Psoas muscle (tissue), 8 donors: ENCODE measurements around the gene HS3ST6. TPM values are rescaled to one million over a fixed set of nuclear protein-coding genes. Genes with fewer than 3 reads are reported as not detected.

ENCODE experiments used
- ATAC-seq, 4 donors: fragments of 200-7000 bp; cut with Tn5 transposase; one replicate each; pipeline ENCODE4 v1.9.1; 2020; ENCODE audit warnings: moderate library complexity in 3 of 4, mild to moderate bottlenecking in 2 of 4
- DNase-seq, 2 donors: peaks; one replicate each; pipeline ENCODE4 v3.0.0-alpha.2; 2020
- H3K27ac ChIP-seq: fragments of 200-600 bp; one replicate; pipeline ENCODE4 v1.8.0; 2022
- H3K27me3 ChIP-seq, 3 donors: fragments of 200-600 bp in 1 of 3; one replicate each; pipeline versions ENCODE4 v1.6.1 to v1.8.0; 2013 to 2022; ENCODE audit warnings: low read length in 2 of 3, mild to moderate bottlenecking in 2 of 3, moderate library complexity in 1 of 3; ENCODE audit not compliant: insufficient read depth in 3 of 3
- H3K36me3 ChIP-seq, 2 donors: fragments of 200-600 bp in 1 of 2; one replicate each; pipeline versions ENCODE4 v1.6.1 to v1.8.0; 2013 to 2022; ENCODE audit warnings: low read depth in 1 of 2, mild to moderate bottlenecking in 1 of 2, moderate library complexity in 1 of 2; ENCODE audit not compliant: insufficient read depth in 1 of 2
- H3K4me1 ChIP-seq: fragments of 200-600 bp; one replicate; pipeline ENCODE4 v1.8.0; 2022
- H3K4me3 ChIP-seq: fragments of 200-600 bp; one replicate; pipeline ENCODE4 v1.8.0; 2022; ENCODE audit warnings: mild to moderate bottlenecking
- H3K9me3 ChIP-seq: fragments of 200-600 bp; one replicate; pipeline ENCODE4 v1.8.0; 2022
- WGBS, 3 donors: extraction: QIAGEN DNeasy Blood & Tissue Kit; methylation state at CpG; one replicate each; pipeline versions ENCODE4 v1.1.6 to v1.1.7; 2013; 5-methylcytosine and 5-hydroxymethylcytosine counted together
- intact Hi-C, 2 donors: fragments of 100-400 bp; cut with DNase I; formaldehyde crosslinking; loops; one replicate each; pipeline versions ENCODE4 v1.11.0 to v1.14.2; 2022
- polyA plus RNA-seq, 3 donors: library from polyadenylated mRNA; stranded (reverse); fragments of 200-250 nt; gene quantifications; one replicate each; pipeline ENCODE4 v1.2.3, GENCODE V29; 2013
- total RNA-seq, 4 donors: library from RNA; stranded (reverse); fragmentation: NEBNext Ultra II Directional in 2 of 4; extraction: Animal tissue kit (Norgen Biotek cat#: 25700) in 2 of 4; gene quantifications; one replicate each; pipeline versions ENCODE4 v1.2.1 to v1.2.4, GENCODE V29; 2021 to 2023
- TF ChIP-seq, protein P1 (sequence below): fragments of 200-600 bp; IDR thresholded peaks from one replicate; pipeline ENCODE4 v1.8.0; 2022; ENCODE audit warnings: antibody characterized with exemption
- donor health status: healthy with polysubstance abuse.
- donor health status: DM: no; HTN: no; CAD: no; lungs with moderate emphysema.
- donor health status: Bipolar disorder and iron deficiency.
- donor health status: healthy.
- donor health status: DM: yes; HTN: yes; CAD: no.
- donor health status: DM: no; HTN: no; CAD: no.
- donor health status: DM: no; HTN: no; CAD: no.
- donor health status: DM: yes; HTN: yes; CAD: no.

The HS3ST6 gene
- total and polyA plus RNA-seq, 7 donors = not detected

GRCh38 chr16:1917665-1918350, 407 bp downstream of the HS3ST6 start:
- Histone ChIP-seq H3K9me3 (no peaks in the 10 kb centered on the region), H3K27me3 (peaks cover 0 to 83% (median 27%) of the 10 kb centered on the region in 3 donors), H3K27ac (no peak overlapping the region), H3K36me3 (no peaks in the 10 kb centered on the region), H3K4me3 (no peak overlapping the region), H3K4me1 (no peaks in the 10 kb centered on the region)
- DNase-seq (no peak), ATAC-seq (no peak)
- TF ChIP-seq, protein P1, sequence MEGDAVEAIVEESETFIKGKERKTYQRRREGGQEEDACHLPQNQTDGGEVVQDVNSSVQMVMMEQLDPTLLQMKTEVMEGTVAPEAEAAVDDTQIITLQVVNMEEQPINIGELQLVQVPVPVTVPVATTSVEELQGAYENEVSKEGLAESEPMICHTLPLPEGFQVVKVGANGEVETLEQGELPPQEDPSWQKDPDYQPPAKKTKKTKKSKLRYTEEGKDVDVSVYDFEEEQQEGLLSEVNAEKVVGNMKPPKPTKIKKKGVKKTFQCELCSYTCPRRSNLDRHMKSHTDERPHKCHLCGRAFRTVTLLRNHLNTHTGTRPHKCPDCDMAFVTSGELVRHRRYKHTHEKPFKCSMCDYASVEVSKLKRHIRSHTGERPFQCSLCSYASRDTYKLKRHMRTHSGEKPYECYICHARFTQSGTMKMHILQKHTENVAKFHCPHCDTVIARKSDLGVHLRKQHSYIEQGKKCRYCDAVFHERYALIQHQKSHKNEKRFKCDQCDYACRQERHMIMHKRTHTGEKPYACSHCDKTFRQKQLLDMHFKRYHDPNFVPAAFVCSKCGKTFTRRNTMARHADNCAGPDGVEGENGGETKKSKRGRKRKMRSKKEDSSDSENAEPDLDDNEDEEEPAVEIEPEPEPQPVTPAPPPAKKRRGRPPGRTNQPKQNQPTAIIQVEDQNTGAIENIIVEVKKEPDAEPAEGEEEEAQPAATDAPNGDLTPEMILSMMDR = no peak
- WGBS, 3 donors = 1 to 2% (median 1%) methylated on average over 38 to 81 of the region's 81 CpGs
- intact Hi-C loops = no loop called here

DNA sequence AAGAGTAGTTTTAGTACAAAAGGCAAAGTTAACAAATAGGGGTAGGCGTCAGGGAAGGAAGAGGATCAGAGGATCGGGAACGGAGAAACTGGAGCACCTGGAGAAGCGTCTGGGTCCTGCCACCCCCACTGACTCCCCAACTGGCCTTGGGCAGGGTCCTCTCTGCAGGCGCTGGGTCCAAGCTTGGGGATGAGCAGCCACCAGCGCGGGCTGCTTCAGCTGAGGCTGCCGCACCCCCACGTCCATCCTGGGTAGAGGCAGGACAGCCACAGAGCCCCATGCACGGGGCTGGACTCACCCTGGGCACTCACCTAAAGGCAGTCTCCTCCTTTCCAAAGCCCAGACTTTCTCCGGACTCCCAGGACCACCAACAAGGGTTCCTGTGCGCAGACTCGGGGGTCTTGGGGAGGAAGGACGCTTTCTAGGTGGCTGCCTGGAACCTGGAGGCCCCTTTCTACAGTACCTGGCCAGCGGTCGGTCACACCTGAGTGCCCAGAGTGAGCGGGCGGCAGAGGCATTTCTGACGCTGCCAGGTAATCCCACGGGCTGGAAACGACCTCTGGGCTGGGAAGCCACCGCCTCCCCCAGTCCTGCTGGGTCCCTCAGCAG, 1.1 kb downstream of the HS3ST6 start:
- Histone ChIP-seq H3K27me3 (peaks cover 0 to 77% (median 26%) of the 10 kb centered on the region in 3 donors), H3K9me3 (no peaks in the 10 kb centered on the region), H3K36me3 (no peaks in the 10 kb centered on the region), H3K4me1 (no peaks in the 10 kb centered on the region), H3K27ac (no peak overlapping the region), H3K4me3 (no peak overlapping the region)
- DNase-seq = no peak
- ATAC-seq = no peak
- TF ChIP-seq, protein P1 = no peak
- intact Hi-C loops = no loop called here
- 6 to 9% (median 6%) methylated on average over 22 of the region's 22 CpGs for WGBS, 3 donors

- TF ChIP-seq, protein P1 = no peak
- Histone ChIP-seq H3K4me1 (no peaks in the 10 kb centered on the region), H3K9me3 (no peaks in the 10 kb centered on the region), H3K36me3 (no peaks in the 10 kb centered on the region), H3K27ac (no peak overlapping the region), H3K27me3 (peaks cover 0 to 71% (median 28%) of the 10 kb centered on the region in 3 donors), H3K4me3 (no peak overlapping the region)
- intact Hi-C loops = no loop called here
- DNase-seq (no peak), ATAC-seq (no peak)
- 7 to 12% (median 9%) methylated on average over 4 to 5 of the region's 5 CpGs for WGBS, 3 donors
These were observed 1.6 kb downstream of the HS3ST6 start for GRCh38 chr16:1916640-1916990.

GRCh38 chr16:1915732-1916639, 2.2 kb downstream of the HS3ST6 start:
- 58 to 62% (median 60%) methylated on average over 22 to 25 of the region's 25 CpGs for WGBS, 3 donors
- DNase-seq = no peak
- ATAC-seq = no peak
- H3K9me3 ChIP-seq = no peaks in the 10 kb centered on the region
- H3K36me3 ChIP-seq = no peaks in the 10 kb centered on the region
- no peak overlapping the region for H3K27ac ChIP-seq
- TF ChIP-seq, protein P1 = no peak
- intact Hi-C loops = no loop called here
- H3K4me1 ChIP-seq = no peaks in the 10 kb centered on the region
- no peak overlapping the region for H3K4me3 ChIP-seq
- H3K27me3 ChIP-seq = peaks cover 0 to 65% (median 28%) of the 10 kb centered on the region in 3 donors
